ENCODE data around the gene MSRB1. TPM values are rescaled to one million over a fixed set of nuclear protein-coding genes. Genes with fewer than 3 reads are reported as not detected.

Gene MSRB1
- total RNA-seq, 4 donors from 2014 or later: 13.9 to 56.5 (median 29.3) TPM

DNA sequence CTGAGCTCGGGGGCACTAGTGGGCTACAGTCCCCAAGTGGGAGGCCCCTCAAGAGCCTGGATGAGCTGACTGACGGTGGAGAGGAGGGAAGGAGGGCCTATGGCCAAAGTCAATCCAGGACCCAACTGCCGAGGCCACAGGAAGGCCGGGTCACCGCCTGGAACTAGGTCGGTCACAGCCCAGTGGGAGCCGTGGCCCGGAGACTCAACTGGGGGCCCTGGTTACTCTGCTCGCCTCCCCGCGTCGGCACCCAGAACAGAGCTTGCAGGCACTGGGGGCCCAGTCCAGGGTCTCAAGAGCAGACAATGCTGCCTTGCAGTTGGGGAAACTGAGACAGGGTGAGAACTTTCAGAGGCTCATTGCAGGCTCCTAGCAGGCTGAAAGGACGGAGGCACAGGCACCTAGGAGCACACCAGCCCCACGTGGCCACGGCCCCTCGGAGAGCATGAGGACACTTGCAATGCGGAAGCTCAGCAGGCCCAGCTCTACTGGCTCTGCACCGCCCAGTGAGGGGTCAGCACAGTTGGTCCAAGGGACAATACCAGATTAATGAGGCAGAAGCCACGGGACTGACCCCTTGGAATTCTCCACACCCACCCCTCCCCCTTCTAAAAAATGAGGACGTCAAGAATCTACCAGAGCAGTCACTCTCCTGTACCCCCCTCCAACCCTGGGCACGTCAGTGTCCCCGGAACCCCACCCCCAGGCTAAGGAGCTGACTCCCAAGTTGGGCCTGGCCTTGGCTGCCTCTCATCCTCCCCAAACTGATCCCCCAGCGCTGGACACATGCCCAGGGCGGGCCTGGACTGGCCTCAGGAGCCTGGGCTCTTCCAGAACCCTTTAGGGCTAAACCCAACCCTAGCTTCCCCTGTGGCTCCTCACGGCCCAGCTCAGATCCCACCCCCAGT, 27.0 kb downstream of the MSRB1 start:
- DNase-seq: no peak
- no peak for TF ChIP-seq EP300 (IDR thresholded peaks at IDR 0.05; ENCODE audit: low read depth)
- no peak for TF ChIP-seq POLR2AphosphoS5 (IDR thresholded peaks at IDR 0.05)
- no peak for TF ChIP-seq POLR2A (IDR thresholded peaks at IDR 0.05)
- TF ChIP-seq, protein P1, sequence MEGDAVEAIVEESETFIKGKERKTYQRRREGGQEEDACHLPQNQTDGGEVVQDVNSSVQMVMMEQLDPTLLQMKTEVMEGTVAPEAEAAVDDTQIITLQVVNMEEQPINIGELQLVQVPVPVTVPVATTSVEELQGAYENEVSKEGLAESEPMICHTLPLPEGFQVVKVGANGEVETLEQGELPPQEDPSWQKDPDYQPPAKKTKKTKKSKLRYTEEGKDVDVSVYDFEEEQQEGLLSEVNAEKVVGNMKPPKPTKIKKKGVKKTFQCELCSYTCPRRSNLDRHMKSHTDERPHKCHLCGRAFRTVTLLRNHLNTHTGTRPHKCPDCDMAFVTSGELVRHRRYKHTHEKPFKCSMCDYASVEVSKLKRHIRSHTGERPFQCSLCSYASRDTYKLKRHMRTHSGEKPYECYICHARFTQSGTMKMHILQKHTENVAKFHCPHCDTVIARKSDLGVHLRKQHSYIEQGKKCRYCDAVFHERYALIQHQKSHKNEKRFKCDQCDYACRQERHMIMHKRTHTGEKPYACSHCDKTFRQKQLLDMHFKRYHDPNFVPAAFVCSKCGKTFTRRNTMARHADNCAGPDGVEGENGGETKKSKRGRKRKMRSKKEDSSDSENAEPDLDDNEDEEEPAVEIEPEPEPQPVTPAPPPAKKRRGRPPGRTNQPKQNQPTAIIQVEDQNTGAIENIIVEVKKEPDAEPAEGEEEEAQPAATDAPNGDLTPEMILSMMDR (IDR thresholded peaks at IDR 0.05): no peak
- Histone ChIP-seq H3K9me3 (no peaks in the 10 kb centered on the region), H3K36me3 (no peaks in the 10 kb centered on the region), H3K4me1 (peaks cover 10 to 42% (median 35%) of the 10 kb centered on the region in 4 donors), H3K27me3 (peaks cover 60% of the 10 kb centered on the region), H3K27ac (no peak overlapping the region), H3K4me3 (no peak overlapping the region)
- in situ Hi-C loops (cut with MboI; ENCODE audit: low pct_ligation_motif_present in 1 of 4, low pct_unique_long_range_greater_than_20kb in 1 of 4, low sequenced_read_pairs in 3 of 4): no loop called here
- intact Hi-C loops (cut with DNase I; ENCODE audit: low total_unique reads): no loop called here
- 74 to 83% methylated on average over 2 to 25 of the region's 25 CpGs for WGBS, 2 donors (ENCODE audit: low coverage in 1 of 2)

DNA sequence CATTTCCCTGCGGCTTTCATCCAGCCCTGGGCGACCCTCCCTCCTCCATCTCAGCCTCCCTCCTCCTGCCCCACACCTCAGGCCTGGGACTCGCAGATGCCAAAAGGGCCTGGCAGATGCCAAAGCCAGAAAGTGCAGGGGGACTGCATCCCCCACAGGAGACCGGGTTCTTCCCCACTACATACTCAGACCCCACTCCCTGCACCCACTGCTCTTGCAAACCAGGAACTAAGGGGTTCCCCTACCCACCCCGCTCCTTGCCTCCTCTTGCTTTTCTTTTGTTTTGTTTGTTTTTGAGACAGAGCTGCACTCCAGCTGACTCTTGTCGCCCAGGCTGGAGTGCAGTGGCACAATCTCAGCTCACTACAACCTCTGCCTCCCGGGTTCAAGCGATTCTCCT, 28.0 kb downstream of the MSRB1 start:
- no peaks in the 10 kb centered on the region for H3K36me3 ChIP-seq
- in situ Hi-C loops (cut with MboI; ENCODE audit: low pct_ligation_motif_present in 1 of 4, low pct_unique_long_range_greater_than_20kb in 1 of 4, low sequenced_read_pairs in 3 of 4): no loop called here
- H3K4me1 ChIP-seq: peaks cover 10 to 39% (median 39%) of the 10 kb centered on the region in 4 donors
- WGBS, 2 donors (ENCODE audit: low coverage in 1 of 2): 53 to 82% methylated on average over 2 to 8 of the region's 8 CpGs
- intact Hi-C loops (cut with DNase I; ENCODE audit: low total_unique reads): no loop called here
- no peak overlapping the region for H3K27ac ChIP-seq
- H3K9me3 ChIP-seq: no peaks in the 10 kb centered on the region
- H3K27me3 ChIP-seq: peaks cover 51% of the 10 kb centered on the region
- no peak overlapping the region for H3K4me3 ChIP-seq
- TF ChIP-seq POLR2AphosphoS5 (IDR thresholded peaks at IDR 0.05) (no peak), EP300 (IDR thresholded peaks at IDR 0.05; ENCODE audit: low read depth) (no peak), POLR2A (IDR thresholded peaks at IDR 0.05) (no peak)
- TF ChIP-seq, protein P1 (IDR thresholded peaks at IDR 0.05): no peak
- no peak for DNase-seq

DNA sequence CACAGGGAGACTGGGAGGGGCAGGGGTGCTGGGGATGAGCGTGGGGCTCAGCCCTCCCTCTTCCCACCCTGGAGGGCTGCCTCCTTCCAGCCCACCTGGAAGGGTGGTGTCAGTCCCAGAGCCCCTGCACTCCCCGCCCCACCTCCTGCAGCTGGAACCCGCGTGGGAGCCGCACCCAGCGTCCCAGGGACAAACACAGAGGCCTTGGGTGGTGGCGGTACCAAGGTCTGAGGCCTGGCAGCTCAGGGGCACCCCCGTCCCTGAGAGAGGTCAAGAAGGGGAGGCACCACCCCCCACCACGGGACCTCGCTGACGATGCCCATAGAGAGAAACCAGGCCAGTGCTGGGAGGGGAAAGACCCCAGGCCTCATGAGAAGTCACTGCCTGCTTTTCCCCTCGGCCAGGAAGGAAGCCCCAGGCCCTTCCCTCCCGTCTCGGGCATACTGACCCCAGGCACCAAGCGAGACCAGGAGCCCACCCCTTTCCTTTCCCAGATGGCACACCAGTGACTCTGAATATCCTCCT, 28.9 kb downstream of the MSRB1 start:
- Histone ChIP-seq H3K4me1 (peaks cover 10 to 39% (median 37%) of the 10 kb centered on the region in 4 donors), H3K4me3 (no peak overlapping the region), H3K27ac (peak overlapping the region; percentile 4 to 84 (median 69)), H3K27me3 (peaks cover 43% of the 10 kb centered on the region), H3K36me3 (no peaks in the 10 kb centered on the region), H3K9me3 (no peaks in the 10 kb centered on the region)
- WGBS, 2 donors (ENCODE audit: low coverage in 1 of 2): 27% methylated on average over 15 of the region's 15 CpGs; no CpG with 5 or more reads in 1 of the 2 donors
- intact Hi-C loops (cut with DNase I; ENCODE audit: low total_unique reads): no loop called here
- in situ Hi-C loops (cut with MboI; ENCODE audit: low pct_ligation_motif_present in 1 of 4, low pct_unique_long_range_greater_than_20kb in 1 of 4, low sequenced_read_pairs in 3 of 4): no loop called here
- TF ChIP-seq POLR2A (IDR thresholded peaks at IDR 0.05) (no peak), EP300 (IDR thresholded peaks at IDR 0.05; ENCODE audit: low read depth) (no peak), POLR2AphosphoS5 (IDR thresholded peaks at IDR 0.05) (no peak)
- TF ChIP-seq, protein P1 (IDR thresholded peaks at IDR 0.05): no peak
- DNase-seq: peak; percentile 40

DNA sequence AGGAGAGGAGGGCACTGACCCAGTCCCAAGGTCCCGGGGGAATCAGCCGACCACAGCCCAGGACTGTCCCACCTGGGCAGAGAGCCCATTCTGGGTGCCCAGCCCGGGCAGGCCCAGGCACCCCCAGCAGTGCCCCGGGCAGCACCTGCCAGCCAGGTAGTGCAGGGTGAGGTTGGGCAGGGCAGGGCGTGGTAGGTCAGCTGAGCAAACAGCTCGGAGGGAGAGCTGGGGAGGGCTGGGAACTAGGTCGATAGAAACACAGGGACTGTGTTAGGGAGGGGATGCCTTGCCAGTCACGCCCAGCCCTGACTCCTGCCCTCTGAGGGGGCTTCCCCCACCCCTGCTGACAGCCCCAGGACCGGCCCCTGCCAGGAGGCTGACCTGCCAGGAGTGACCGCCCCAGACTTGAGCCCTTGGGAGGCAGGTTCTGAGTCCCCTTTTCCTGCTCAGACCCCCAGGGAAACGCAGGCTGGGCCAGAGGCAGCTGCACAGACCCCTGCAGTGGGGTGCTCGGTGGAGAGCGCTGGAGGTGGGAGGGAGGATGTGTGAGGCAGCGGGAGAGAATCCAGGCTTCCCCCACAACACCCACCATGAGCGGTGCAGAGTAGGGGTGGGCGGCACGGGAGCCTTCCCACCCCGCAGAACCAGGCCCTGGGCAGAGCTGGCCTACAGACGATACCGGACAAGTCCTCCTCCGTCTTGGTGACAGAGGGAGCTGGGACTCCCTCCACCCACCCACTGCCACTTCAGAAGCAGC, 29.5 kb downstream of the MSRB1 start:
- Histone ChIP-seq H3K36me3 (no peaks in the 10 kb centered on the region), H3K27ac (peak overlapping the region; percentile 46 to 84 (median 69)), H3K9me3 (no peaks in the 10 kb centered on the region), H3K27me3 (peaks cover 41% of the 10 kb centered on the region), H3K4me1 (peaks cover 7 to 36% (median 32%) of the 10 kb centered on the region in 4 donors), H3K4me3 (no peak overlapping the region)
- TF ChIP-seq POLR2A (IDR thresholded peaks at IDR 0.05) (peak; percentile 44), POLR2AphosphoS5 (IDR thresholded peaks at IDR 0.05) (peak; percentile 57 to 61 (median 60)), EP300 (IDR thresholded peaks at IDR 0.05; ENCODE audit: low read depth) (peak; percentile 54)
- TF ChIP-seq, protein P1 (IDR thresholded peaks at IDR 0.05): no peak
- DNase-seq: peak; percentile 91
- WGBS, 2 donors (ENCODE audit: low coverage in 1 of 2): 40% methylated on average over 21 of the region's 21 CpGs; no CpG with 5 or more reads in 1 of the 2 donors
- intact Hi-C loops (cut with DNase I; ENCODE audit: low total_unique reads) (no loop called here), in situ Hi-C loops (cut with MboI; ENCODE audit: low pct_ligation_motif_present in 1 of 4, low pct_unique_long_range_greater_than_20kb in 1 of 4, low sequenced_read_pairs in 3 of 4) (no loop called here)
